Amygdala (tissue), 56 donors: Measurements from ENCODE around the gene KMT5B.

Source experiments
- DNase-seq, 56 donors: peaks; one replicate each; lab custom pipeline; 2025; lab: John Stamatoyannopoulos, UW

The KMT5B gene

GRCh38 chr11:68189082-68189481 is 24.0 kb downstream of the KMT5B start:
- DNase-seq = no peak

DNA sequence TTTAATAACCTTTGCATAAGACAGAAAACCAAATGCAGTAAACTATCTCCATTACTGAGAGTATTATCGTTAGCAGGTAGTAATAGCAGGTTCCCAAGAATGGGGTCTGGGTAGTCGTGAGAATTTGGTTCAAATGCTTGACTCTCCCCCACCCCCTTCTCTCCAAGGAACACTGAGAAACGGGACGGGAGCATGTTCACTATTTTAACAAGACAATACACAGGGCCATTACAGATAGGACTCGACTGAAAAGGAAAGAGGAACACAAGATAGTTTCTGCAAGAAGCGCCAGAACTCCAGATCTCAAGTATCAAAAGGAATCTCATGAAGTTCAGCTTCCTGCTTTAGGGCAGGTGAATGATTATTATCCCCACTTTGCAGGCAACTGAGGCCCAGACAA is 27.0 kb downstream of the KMT5B start:
- no peak for DNase-seq

- no peak for DNase-seq
Observed at GRCh38 chr11:68181719-68182451, 31.2 kb downstream of the KMT5B start.

GRCh38 chr11:68179847-68180246 is 33.2 kb downstream of the KMT5B start:
- no peak for DNase-seq

DNA sequence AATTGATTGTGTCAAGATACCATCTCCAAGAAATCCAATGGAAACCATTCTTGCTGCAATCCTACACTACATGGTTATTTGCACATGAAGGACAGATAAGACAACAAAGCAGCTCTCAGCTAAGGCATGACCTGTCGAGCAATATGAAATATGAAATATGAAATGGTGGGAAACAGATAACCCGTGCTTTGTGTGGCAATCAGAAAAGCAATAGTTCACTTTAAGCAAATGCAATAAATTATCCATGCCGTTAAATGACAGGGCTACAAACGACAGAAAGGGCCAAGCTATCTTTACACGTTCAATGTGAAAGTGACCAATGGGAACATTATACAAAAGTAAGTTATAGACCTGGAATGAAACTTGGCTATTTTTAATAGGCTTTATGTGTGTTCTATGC is 35.2 kb downstream of the KMT5B start:
- no peak for DNase-seq

GRCh38 chr11:68173926-68174325 is 39.2 kb downstream of the KMT5B start:
- DNase-seq = no peak

- DNase-seq = no peak
Observed at GRCh38 chr11:68169442-68169841, 43.7 kb downstream of the KMT5B start.

GRCh38 chr11:68168694-68169093 is 44.4 kb downstream of the KMT5B start:
- no peak for DNase-seq

DNA sequence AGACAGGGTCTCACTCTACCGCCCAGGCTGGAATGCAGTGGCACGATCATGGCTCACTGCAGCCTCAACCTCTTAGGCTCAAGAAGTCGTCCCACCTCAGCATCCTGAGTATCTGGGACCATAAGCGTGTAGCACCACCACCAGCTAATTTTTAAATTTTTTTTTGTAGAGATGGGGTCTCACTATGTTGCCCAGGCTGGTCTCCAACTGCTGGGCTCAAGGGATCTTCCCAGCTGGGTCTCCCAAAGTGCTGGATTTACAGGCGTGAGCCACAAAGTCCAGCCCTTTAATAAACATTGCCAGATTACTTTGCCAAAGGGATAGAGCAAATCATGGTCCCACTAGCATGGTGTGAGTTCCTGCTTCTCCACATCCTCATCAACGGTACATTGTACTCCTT is 45.6 kb downstream of the KMT5B start:
- no peak for DNase-seq

GRCh38 chr11:68166969-68167368 is 46.1 kb downstream of the KMT5B start:
- DNase-seq = no peak

DNA sequence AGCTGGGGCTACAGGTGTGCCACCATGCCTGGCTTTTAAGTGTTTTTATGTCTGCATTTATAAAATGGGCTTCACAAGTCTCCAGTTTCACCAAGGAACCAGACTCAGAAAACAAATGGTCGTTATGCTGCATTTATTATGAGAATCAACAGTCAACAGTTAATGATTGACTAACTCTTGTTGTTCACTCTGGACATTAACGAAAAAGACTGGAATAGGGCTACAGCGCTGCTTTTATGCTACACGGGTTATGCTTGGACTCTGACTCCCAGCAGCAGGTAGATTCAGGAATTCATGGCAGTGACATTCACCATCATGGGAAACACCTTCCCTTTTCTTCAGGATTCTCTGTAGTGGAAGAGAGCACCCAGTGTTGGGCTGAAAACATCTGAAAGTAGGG is 47.5 kb downstream of the KMT5B start:
- no peak for DNase-seq

- DNase-seq = no peak
Observed at GRCh38 chr11:68164437-68164836, 48.7 kb downstream of the KMT5B start.

DNA sequence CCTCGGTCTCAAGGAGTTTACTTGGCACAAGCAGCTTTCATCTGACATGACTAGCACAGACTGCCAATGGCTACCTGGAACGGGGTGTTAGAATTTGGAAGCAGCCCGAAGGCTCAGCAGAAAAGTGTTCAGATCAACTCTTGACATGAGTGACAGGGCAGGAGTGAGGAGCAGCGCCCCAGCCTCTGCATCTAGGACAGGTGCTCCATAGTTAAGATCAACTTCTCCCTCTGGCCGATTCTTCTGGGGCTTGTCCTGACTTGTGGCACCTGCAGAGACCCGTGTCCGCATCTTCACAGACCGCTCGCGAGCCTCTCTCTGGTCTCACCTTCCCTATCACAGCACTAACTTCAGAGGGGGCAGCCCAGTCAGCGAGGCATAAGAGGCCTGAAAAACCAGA is 49.4 kb downstream of the KMT5B start:
- no peak for DNase-seq

DNA sequence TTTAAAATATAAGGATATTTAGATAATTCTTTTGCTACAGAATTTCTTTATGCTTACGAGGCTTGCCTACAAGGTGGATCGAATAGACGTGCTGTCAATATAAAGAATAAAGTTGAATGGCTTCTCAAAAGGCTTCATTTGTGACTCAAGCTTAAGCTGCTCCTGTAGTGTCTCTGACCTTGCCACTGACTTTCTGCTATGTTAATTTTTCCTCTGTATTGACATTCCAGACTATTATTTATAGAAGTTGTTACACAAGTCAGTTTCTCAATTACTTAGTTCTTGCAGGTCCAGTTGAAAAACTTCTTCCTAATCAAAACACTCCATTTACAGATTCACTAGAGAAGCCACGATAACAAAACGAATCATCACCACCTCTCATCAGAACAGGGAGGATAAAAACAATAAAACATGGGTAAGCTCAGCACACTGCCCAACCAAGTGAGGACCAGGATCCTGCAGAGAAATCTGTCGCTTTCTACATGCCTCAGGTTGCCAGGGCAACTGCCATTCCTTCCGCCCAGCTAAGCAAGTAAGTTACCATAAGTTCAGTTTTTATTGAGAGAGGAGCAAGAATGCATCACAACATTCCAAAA is 52.9 kb downstream of the KMT5B start:
- no peak for DNase-seq

DNA sequence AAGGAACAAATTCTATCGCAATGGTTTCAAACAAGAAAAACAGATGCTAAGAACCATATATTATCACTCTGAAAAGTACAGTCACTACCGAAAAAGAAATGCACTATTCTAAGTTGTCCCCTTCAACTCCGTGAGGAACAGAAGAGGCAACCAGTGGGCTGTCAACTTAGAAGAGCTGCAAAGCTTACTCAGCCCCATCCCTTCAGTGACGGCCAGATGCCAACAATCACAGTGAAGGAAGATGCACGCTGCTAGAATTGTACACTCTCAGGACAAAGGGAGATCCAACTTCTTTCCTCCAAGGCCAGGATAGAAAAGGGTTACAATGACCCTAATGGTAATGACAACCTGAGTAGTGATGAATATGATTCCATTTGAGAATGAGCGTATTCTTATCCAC is 53.4 kb downstream of the KMT5B start:
- no peak for DNase-seq

DNA sequence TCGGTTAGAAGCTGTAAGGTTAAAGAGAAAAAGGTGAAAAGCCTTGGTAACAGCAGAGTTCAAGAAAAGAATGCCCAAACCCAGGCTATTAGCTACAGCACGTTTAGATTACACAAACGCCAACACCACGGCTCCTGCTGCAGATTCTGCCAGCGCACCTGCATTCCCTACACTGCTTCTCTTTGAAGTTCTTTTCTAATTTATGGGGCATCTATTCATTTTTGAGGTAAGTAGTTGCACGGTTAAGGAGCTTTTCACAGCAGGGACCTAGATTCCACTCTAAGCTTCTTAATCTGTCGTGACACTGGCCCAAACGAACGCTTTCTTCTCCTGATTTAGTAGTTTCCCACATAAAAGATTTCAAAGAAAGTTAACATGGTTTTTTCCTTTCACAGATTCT is 53.9 kb downstream of the KMT5B start:
- no peak for DNase-seq

DNA sequence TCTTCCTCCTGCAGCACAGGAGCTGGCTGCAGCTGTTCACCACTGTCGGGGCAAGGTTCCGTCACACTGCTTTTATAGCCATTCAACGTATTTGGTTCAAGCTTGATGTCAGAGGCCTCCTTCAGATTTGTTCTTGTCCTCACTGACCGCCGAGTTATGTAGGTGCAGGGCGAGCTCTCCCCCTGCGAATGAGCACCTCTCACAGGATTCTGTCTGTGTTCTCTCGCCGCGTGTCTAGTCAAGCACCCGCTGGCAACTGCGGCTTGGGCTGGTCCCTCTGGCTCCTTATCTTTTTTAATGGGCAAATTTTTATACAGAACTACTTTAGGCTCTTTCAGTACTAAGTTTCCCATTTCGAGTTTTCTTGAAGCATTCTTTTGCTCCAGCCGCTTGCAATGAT is 54.5 kb downstream of the KMT5B start:
- no peak for DNase-seq

DNA sequence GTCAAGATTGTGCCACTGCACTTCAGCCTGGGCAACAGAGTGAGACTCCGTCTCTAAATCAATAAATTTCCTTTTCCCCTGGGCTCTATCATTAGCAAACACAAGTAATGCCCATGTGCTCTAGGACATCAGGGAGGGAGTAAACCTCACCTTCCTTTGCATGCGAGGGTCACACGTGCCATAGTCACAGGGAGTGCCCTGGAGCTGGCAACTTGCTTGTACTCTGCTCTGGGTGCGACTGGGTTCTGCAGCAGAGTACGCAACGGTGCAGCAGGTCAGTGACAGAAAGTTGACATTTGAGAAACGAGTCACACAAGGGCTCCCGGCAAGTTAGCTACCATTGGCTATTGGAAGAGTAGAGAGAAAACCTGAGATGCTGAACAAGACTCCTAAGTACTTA is 59.4 kb downstream of the KMT5B start:
- no peak for DNase-seq

DNA sequence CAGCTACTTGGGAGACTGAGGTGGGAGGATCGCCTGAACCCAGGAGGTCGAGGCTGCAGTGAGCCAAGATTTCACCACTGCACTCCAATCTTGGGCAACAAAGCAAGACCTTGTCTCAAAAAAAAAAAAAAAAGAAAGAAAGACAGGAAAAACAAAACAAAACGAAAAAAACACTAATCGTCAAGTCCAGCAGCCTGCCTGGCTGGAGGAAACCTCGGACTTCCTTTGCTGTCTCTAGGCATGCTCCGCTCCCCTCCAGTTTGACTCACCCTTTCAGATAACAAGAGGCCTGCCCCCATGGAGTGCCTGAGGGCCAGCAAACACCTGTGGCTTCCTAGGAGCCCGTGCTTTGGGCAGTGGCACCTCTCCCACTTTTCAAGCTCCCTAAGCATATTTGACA is 63.1 kb downstream of the KMT5B start:
- DNase-seq = no peak

DNA sequence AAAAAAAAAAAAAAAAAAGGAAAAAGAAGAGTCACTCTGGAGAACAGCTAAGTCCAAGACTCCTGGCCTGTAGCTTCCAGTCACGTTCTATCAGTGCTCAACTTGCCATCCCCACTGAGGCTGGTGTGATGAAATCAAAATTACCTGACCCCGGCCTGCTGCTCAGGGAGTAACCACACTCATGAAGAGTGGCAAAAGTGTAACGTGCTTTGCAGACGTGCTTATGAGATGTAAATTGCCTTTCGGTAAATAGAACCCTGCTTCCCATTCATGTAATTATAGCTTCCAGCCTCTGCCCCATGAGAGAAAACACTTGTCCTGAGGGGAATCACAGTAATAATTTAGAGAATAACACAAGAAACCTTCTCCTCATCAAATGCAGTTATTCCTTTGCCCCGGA is 63.7 kb downstream of the KMT5B start:
- no peak for DNase-seq

DNA sequence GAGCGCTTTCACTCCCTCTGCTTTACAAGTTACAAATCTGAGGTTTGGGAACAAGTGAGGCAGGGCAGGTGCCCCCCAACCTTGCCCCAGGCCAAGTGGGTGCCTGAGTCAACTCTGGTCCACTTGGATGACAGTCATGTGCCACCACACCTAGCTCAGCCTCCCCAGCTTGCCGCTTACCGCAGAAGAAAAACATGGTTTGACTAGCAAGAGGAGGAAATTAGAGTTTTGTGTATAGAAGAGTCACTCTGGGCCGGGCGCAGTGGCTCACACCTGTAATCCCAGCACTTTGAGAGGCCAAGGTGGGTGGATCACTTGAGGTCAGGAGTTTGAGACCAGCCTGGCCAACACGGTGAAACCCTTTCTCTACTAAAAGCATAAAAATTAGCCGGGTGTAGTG is 64.2 kb downstream of the KMT5B start:
- DNase-seq = no peak

GRCh38 chr11:68148071-68148805 is 64.9 kb downstream of the KMT5B start:
- no peak for DNase-seq
